ENCODE results near the gene C2CD2L. TPM values are rescaled to one million over a fixed set of nuclear protein-coding genes. Genes with fewer than 3 reads are reported as not detected.
"Not testable (repeated sequence)": the region's sequence is repeated elsewhere in the genome, so short reads cannot be mapped to it uniquely, and the experiment has no call there.

The C2CD2L gene
- 7.7 TPM for polyA plus RNA-seq (2013, experiment 1 of 2)
- 7.4 TPM for polyA plus RNA-seq (2013, experiment 2 of 2)

DNA sequence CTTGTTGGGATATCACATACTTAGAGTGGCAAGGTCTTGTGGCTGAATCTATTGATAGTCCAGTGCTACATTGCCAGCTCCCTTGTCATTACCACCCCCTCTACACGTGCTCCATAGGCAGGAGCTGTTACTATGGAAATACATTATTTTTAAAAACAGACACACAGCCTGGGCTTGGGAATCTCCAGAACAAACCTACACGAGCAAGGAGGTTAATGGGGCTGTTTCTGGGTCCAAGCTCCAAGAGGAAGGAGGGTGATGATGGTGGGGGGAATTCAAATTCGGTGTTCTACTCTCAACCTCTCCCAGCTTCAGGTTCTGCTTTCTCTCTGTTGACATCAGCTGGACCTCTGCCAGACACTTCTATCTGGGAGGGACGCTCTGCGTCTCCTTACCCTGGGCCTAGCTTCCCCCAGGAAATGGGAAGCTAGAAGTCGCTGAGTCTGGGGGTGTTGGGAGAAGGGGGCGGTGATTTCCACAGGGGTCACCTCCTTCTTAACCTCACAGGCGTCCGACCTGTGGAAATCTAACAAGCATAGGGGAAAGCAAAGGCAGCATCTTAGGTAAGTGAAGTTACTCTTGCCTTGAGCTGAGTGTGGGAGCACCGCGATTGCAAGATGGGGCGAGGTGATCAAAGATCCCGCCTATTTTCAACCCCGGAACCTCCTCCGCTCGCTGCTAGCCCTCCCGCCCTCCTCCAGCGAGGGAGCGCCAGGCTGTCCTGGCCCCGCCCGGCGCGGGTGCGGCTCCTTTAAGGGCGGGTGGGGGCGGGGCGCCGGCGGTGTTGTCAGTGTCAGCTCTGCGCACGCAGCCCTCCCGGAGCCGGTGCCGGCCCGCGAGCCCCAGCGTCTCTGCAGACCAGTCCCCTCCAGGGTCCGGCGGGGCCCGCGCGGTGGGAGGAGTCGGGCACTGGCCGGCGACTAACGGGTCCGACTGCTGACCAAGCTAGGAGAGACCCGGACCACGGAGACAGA, at the start of gene C2CD2L:
Gene C2CD2L, plus strand, starts transcription at position 781 of the 974 bp plus-strand sequence. CDS start 398 bp downstream, outside the sequence.
- H3K18ac ChIP-seq (ENCODE audit: low read depth in 1 of 2, low read length in 2 of 2) = peak within 1 kb of the TSS; percentile 54 to 90
- H2AFZ ChIP-seq (ENCODE audit: low read depth, low read length) = peak within 1 kb of the TSS; percentile 78

DNA sequence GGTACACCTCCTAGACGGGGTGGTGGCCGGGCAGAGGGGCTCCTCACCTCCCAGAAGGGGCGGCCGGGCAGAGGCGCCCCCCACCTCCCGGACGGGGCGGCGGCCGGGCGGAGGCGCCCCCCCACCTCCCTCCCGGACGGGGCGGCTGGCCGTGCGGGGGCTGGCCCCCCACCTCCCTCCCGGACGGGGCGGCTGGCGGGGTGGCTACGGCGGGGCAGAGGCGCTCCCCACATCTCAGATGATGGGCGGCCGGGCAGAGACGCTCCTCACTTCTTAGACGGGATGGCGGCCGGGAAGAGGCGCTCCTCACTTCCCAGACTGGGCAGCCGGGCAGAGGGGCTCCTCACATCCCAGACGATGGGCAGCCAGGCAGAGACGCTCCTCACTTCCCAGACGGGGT, 48.0 kb upstream of the C2CD2L start:
- not testable (repeated sequence) for H3K4ac ChIP-seq (ENCODE audit: low read depth in 1 of 2, low read length in 2 of 2); H3K9ac ChIP-seq (ENCODE audit: low read length); H2AK5ac ChIP-seq (ENCODE audit: low read length, severe bottlenecking); H2BK120ac ChIP-seq (ENCODE audit: low read depth, low read length); H2BK5ac ChIP-seq (ENCODE audit: low read depth, low read length, poor library complexity, severe bottlenecking); H3K27me3 ChIP-seq (ENCODE audit: control insufficient read depth in 1 of 2, insufficient read depth in 1 of 2, low read length in 2 of 2); H3K23ac ChIP-seq (ENCODE audit: low read length in 2 of 2); H4K91ac ChIP-seq (ENCODE audit: low read length); DNase-seq; H2BK12ac ChIP-seq (ENCODE audit: low read length in 2 of 2); H3K4me2 ChIP-seq (ENCODE audit: low read length, poor library complexity, severe bottlenecking); H2AFZ ChIP-seq (ENCODE audit: low read depth, low read length); H3K4me3 ChIP-seq (ENCODE audit: insufficient read depth in 1 of 2, low read depth in 1 of 2, low read length in 2 of 2); H3K9me3 ChIP-seq (ENCODE audit: control insufficient read depth, low read length); H4K8ac ChIP-seq (ENCODE audit: low read length); H3K14ac ChIP-seq (ENCODE audit: low read length in 2 of 2); H3K18ac ChIP-seq (ENCODE audit: low read depth in 1 of 2, low read length in 2 of 2); H3K27ac ChIP-seq (ENCODE audit: low read length, poor library complexity, severe bottlenecking); H2BK15ac ChIP-seq (ENCODE audit: low read depth, poor library complexity, severe bottlenecking)
- peaks cover 21% of the 10 kb centered on the region for H3K79me1 ChIP-seq (replicated peaks; ENCODE audit: low read length, poor library complexity, severe bottlenecking)
- peaks cover 15 to 18% of the 10 kb centered on the region in 2 experiments for H3K36me3 ChIP-seq (ENCODE audit: control insufficient read depth in 1 of 2, insufficient read depth in 2 of 2, low read depth in 1 of 2, low read length in 2 of 2)
- peaks cover 15% of the 10 kb centered on the region for H3K4me1 ChIP-seq (ENCODE audit: control insufficient read depth, insufficient read depth, low read depth, low read length)
- 86% methylated on average over 8 of the region's 35 CpGs for WGBS

More for the DNA sequence above, at the start of gene C2CD2L:
- H4K8ac ChIP-seq (ENCODE audit: low read length) = peak within 1 kb of the TSS; percentile 98
- peak within 1 kb of the TSS in 1 of 2 experiments; percentile 58 for H2BK12ac ChIP-seq (ENCODE audit: low read length in 2 of 2)
- DNase-seq = peak; percentile 93
- peaks cover 23% of the 10 kb centered on the region for H3K4me1 ChIP-seq (ENCODE audit: control insufficient read depth, insufficient read depth, low read depth, low read length)
- peak within 1 kb of the TSS in 1 of 2 experiments; percentile 90 for H3K23ac ChIP-seq (ENCODE audit: low read length in 2 of 2)
- H3K4me3 ChIP-seq (ENCODE audit: insufficient read depth in 1 of 2, low read depth in 1 of 2, low read length in 2 of 2) = peak within 1 kb of the TSS; percentile 82 to 91
- peak within 1 kb of the TSS in 1 of 2 experiments; percentile 79 for H3K14ac ChIP-seq (ENCODE audit: low read length in 2 of 2)
- peaks cover 37% of the 10 kb centered on the region for H3K79me1 ChIP-seq (replicated peaks; ENCODE audit: low read length, poor library complexity, severe bottlenecking)
- peak within 1 kb of the TSS; percentile 78 for H2AK5ac ChIP-seq (ENCODE audit: low read length, severe bottlenecking)
- peak within 1 kb of the TSS; percentile 65 for H4K91ac ChIP-seq (ENCODE audit: low read length)
- peak within 1 kb of the TSS; percentile 30 for H3K27ac ChIP-seq (ENCODE audit: low read length, poor library complexity, severe bottlenecking)
- H3K9ac ChIP-seq (ENCODE audit: low read length) = peak within 1 kb of the TSS; percentile 89
- WGBS = 3% methylated on average over 33 of the region's 49 CpGs
- H2BK120ac ChIP-seq (ENCODE audit: low read depth, low read length) = peak within 1 kb of the TSS; percentile 80
- H3K4ac ChIP-seq (ENCODE audit: low read depth in 1 of 2, low read length in 2 of 2) = peak within 1 kb of the TSS; percentile 52 to 58
- peak within 1 kb of the TSS; percentile 83 for H3K4me2 ChIP-seq (ENCODE audit: low read length, poor library complexity, severe bottlenecking)
- H2BK5ac ChIP-seq (ENCODE audit: low read depth, low read length, poor library complexity, severe bottlenecking) = peak within 1 kb of the TSS; percentile 24
- H3K9me3 ChIP-seq (ENCODE audit: control insufficient read depth, low read length) = no peaks in the 10 kb centered on the region
- peaks cover 15 to 18% of the 10 kb centered on the region in 2 experiments for H3K36me3 ChIP-seq (ENCODE audit: control insufficient read depth in 1 of 2, insufficient read depth in 2 of 2, low read depth in 1 of 2, low read length in 2 of 2)
- H3K27me3 ChIP-seq (ENCODE audit: control insufficient read depth in 1 of 2, insufficient read depth in 1 of 2, low read length in 2 of 2) = no peaks in the 10 kb centered on the region
- no peak within 1 kb of the TSS for H2BK15ac ChIP-seq (ENCODE audit: low read depth, poor library complexity, severe bottlenecking)

DNA sequence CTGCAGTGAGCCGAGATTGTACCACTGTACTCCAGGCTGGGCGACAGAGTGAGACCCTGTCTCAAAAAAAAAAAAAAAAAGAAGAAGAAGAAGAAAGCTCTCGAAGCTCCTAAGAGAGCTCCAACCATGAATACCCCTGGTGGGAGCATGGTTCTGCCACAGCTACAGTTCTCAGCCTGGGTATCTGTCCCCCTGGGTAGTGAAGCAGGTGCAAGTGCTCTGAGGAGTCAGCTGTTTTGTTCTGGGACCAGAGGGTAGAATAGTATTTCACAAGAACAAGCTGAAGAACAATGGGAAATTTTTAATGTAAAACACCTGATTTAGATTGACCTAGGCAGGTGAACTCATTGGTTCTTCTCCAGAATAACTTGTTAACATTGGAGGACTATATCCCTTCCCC, 45.9 kb upstream of the C2CD2L start:
- Histone ChIP-seq H3K27me3 (ENCODE audit: control insufficient read depth in 1 of 2, insufficient read depth in 1 of 2, low read length in 2 of 2) (no peaks in the 10 kb centered on the region), H3K36me3 (ENCODE audit: control insufficient read depth in 1 of 2, insufficient read depth in 2 of 2, low read depth in 1 of 2, low read length in 2 of 2) (peaks cover 0 to 4% of the 10 kb centered on the region in 2 experiments), H3K4me1 (ENCODE audit: control insufficient read depth, insufficient read depth, low read depth, low read length) (peaks cover 7% of the 10 kb centered on the region), H3K4ac (ENCODE audit: low read depth in 1 of 2, low read length in 2 of 2) (no peak overlapping the region), H3K27ac (ENCODE audit: low read length, poor library complexity, severe bottlenecking) (no peak overlapping the region), H2BK12ac (ENCODE audit: low read length in 2 of 2) (no peak overlapping the region), H3K9me3 (ENCODE audit: control insufficient read depth, low read length) (no peaks in the 10 kb centered on the region), H4K91ac (ENCODE audit: low read length) (no peak overlapping the region), H2BK120ac (ENCODE audit: low read depth, low read length) (no peak overlapping the region), H4K8ac (ENCODE audit: low read length) (no peak overlapping the region), H2AFZ (ENCODE audit: low read depth, low read length) (no peak overlapping the region), H3K23ac (ENCODE audit: low read length in 2 of 2) (no peak overlapping the region), H3K4me2 (ENCODE audit: low read length, poor library complexity, severe bottlenecking) (no peak overlapping the region), H3K79me1 (replicated peaks; ENCODE audit: low read length, poor library complexity, severe bottlenecking) (peaks cover 12% of the 10 kb centered on the region), H2BK15ac (ENCODE audit: low read depth, poor library complexity, severe bottlenecking) (no peak overlapping the region), H3K18ac (ENCODE audit: low read depth in 1 of 2, low read length in 2 of 2) (no peak overlapping the region), H3K14ac (ENCODE audit: low read length in 2 of 2) (no peak overlapping the region), H2BK5ac (ENCODE audit: low read depth, low read length, poor library complexity, severe bottlenecking) (no peak overlapping the region), H3K9ac (ENCODE audit: low read length) (no peak overlapping the region), H2AK5ac (ENCODE audit: low read length, severe bottlenecking) (no peak overlapping the region), H3K4me3 (ENCODE audit: insufficient read depth in 1 of 2, low read depth in 1 of 2, low read length in 2 of 2) (no peak overlapping the region)
- 98% methylated on average over 3 of the region's 3 CpGs for WGBS
- no peak for DNase-seq

DNA sequence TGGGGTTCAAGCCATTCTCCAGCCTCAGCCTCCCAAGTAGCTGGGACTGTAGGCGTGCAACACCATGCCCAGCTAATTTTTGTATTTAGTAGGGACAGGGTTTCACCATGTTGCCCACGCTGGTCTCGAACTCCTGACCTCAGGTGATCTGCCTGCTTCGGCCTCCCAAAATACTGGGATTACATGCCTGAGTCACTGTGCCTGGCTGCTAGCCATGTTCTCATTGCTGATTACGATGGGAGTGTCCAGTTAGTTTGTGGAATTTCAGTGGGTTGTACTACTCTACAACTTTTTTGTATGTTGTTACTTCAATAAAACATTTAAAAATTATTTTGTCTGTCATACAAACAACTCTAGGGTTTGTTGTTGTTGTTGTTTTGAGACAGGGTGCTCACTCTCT, 44.4 kb upstream of the C2CD2L start:
- Histone ChIP-seq H2BK120ac (ENCODE audit: low read depth, low read length) (no peak overlapping the region), H4K8ac (ENCODE audit: low read length) (no peak overlapping the region), H2BK12ac (ENCODE audit: low read length in 2 of 2) (no peak overlapping the region), H3K79me1 (replicated peaks; ENCODE audit: low read length, poor library complexity, severe bottlenecking) (peaks cover 13% of the 10 kb centered on the region), H3K9me3 (ENCODE audit: control insufficient read depth, low read length) (no peaks in the 10 kb centered on the region), H3K14ac (ENCODE audit: low read length in 2 of 2) (peak overlapping the region in 1 of 2 experiments; percentile 51), H2AFZ (ENCODE audit: low read depth, low read length) (no peak overlapping the region), H3K23ac (ENCODE audit: low read length in 2 of 2) (no peak overlapping the region), H4K91ac (ENCODE audit: low read length) (no peak overlapping the region), H3K4ac (ENCODE audit: low read depth in 1 of 2, low read length in 2 of 2) (no peak overlapping the region), H3K27me3 (ENCODE audit: control insufficient read depth in 1 of 2, insufficient read depth in 1 of 2, low read length in 2 of 2) (no peaks in the 10 kb centered on the region), H3K9ac (ENCODE audit: low read length) (peak overlapping the region; percentile 22), H3K4me2 (ENCODE audit: low read length, poor library complexity, severe bottlenecking) (no peak overlapping the region), H3K4me3 (ENCODE audit: insufficient read depth in 1 of 2, low read depth in 1 of 2, low read length in 2 of 2) (no peak overlapping the region), H3K36me3 (ENCODE audit: control insufficient read depth in 1 of 2, insufficient read depth in 2 of 2, low read depth in 1 of 2, low read length in 2 of 2) (peaks cover 0 to 4% of the 10 kb centered on the region in 2 experiments), H3K27ac (ENCODE audit: low read length, poor library complexity, severe bottlenecking) (no peak overlapping the region), H2BK5ac (ENCODE audit: low read depth, low read length, poor library complexity, severe bottlenecking) (no peak overlapping the region), H2AK5ac (ENCODE audit: low read length, severe bottlenecking) (no peak overlapping the region), H3K4me1 (ENCODE audit: control insufficient read depth, insufficient read depth, low read depth, low read length) (peaks cover 9% of the 10 kb centered on the region), H3K18ac (ENCODE audit: low read depth in 1 of 2, low read length in 2 of 2) (no peak overlapping the region), H2BK15ac (ENCODE audit: low read depth, poor library complexity, severe bottlenecking) (no peak overlapping the region)
- WGBS = 97% methylated on average over 4 of the region's 5 CpGs
- no peak for DNase-seq
